Measurements from ENCODE around the gene CCDC86.
"Not testable (repeated sequence)": the region's sequence is repeated elsewhere in the genome, so short reads cannot be mapped to it uniquely, and the experiment has no call there.

Gene CCDC86

DNA sequence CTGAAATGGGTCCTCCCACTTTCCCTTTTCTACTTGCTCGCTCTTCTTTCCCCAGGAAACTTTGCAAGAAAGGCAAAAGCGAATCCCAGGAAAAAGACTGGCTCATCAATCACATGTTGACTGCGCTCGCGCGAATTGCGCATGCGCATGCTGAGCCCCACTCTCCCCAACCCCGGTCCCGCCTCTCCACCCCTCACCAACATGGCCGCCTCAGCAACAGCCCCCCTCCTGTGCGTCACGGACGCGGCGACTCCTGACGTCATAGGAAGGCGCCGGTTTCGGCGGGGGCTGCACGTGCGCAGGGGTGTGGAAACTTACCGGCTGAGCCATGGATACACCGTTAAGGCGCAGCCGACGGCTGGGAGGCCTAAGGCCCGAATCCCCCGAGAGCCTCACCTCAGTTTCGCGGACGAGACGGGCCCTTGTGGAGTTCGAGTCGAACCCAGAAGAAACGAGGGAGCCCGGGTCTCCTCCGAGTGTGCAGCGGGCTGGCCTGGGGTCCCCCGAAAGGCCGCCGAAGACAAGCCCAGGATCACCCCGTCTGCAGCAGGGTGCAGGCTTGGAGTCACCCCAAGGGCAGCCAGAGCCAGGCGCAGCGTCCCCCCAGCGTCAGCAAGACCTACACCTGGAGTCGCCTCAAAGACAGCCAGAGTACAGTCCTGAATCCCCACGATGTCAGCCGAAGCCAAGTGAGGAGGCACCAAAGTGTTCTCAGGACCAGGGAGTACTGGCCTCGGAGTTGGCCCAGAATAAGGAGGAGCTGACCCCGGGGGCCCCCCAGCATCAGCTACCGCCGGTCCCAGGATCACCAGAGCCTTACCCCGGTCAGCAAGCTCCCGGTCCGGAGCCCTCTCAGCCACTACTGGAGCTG lies at the start of gene CCDC86:
CCDC86 (plus strand) TSS at position 317 of the 871 bp plus-strand sequence; CDS start at position 329, 12 bp downstream.
- peak; percentile 96 to 98 (median 97) for DNase-seq

DNA sequence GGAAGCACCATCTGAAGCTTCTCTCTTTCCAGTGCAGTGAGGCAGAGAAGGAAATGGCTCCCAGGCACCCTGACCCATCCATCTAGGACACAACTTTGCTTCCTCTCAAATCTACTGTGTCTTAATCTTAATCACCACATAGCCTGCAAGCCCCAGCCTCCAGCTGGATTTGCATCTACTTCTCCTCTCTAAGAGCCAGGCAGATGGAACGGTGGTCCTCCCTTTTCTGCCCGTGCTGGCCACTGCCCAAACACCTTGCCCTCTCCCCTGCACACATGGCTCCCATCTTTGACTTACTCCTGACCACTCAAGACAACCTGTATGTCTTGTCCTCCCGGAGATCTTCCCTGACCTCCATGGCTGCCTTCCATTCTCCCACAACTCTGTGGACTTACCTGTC lies 49.4 kb upstream of the CCDC86 start:
- no peak for DNase-seq

DNA sequence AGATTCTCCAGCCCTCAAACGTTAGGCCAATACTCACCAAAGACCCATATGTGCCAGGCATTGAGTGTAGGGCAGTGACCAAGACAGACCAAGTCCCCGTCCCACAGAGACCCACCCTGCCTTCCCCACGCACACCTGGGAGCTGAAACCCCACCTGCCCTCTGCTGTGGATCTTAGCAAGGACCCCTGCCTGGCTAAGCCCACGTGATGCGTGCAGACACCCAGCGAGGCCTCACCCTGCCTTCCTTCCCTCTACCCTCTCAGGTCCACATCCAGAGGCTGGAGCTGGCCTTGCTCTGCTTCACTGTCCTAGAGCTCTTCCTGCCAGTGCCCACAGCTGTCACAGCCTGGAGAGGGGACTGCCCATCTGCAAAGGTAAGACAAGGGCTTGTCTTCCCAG lies 46.6 kb upstream of the CCDC86 start:
- DNase-seq = no peak

DNA sequence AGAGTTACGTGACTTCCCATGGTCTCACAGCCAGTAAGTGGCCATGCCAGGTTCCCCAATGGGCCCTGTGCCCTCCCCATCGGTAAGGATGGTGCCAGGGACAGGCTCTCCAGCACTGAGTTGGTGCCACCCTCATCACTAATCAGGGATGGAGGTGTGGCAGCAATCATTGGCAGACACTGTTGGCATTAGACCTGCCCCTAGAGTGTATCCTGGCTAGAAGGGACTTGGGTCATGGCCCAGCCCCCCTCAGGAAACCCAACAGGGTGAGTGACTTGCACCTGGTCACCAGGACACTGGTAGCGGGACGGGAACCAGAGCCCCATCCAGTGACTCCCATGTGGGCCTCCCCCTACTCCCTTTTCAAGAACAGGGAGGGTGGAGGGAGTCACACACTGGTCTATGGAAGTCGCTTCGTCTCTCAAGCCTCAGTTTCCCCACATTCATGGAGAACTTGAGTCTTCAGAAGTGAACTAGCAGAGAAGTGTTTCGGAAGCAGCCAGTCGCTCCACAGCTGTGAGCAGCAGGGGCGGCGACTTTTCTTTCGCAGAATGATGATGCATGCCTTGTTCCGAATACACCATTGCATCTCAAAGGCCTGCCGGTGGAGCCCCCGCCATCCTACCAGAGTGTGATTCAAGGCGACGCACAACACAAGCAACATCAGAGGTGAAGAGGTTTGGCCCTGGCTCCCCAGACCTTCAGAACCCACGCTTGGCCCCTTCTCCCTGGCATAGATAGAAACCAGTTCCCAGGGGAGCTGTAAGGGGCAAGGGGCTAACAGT lies 43.9 kb upstream of the CCDC86 start:
- no peak for DNase-seq

DNA sequence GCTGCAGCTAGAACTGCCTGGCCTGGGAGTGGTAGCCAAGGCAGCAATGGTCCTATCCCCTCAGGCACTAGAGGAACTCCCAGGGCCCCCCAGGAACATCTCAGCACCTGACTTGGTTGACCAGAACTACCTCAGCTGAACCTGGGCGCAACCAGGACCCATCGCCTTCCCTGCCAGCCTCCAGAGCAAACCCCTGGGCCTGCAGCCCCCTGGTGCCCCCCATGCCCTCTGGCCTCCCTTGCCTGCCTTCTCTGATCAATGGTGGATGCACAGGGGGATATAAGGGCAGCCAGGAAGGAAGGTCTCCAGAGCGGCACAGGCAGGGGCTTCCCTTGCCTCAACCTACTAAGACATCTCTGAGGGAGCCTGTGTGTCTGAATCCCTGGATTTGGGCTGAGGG lies 43.3 kb upstream of the CCDC86 start:
- DNase-seq = no peak

DNA sequence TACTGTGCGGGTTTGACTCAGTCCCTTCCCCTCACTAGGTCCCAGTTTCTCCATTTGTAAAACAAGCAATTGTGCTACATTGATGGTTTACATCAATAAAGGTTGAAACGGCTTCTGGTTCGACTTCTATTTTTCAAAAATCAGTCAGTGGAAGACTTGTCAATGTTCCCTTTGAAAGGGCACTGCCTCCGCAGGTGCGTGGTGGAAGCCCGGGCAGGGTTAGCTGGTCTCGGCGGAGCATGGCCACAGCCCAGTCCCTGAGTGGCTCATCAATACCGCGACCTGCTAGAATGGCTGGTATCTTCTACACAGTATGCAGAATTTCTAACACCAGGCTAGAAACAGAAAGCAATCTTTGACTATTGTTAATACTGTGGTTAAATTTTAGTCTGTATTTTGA lies 40.7 kb upstream of the CCDC86 start:
- no peak for DNase-seq

DNA sequence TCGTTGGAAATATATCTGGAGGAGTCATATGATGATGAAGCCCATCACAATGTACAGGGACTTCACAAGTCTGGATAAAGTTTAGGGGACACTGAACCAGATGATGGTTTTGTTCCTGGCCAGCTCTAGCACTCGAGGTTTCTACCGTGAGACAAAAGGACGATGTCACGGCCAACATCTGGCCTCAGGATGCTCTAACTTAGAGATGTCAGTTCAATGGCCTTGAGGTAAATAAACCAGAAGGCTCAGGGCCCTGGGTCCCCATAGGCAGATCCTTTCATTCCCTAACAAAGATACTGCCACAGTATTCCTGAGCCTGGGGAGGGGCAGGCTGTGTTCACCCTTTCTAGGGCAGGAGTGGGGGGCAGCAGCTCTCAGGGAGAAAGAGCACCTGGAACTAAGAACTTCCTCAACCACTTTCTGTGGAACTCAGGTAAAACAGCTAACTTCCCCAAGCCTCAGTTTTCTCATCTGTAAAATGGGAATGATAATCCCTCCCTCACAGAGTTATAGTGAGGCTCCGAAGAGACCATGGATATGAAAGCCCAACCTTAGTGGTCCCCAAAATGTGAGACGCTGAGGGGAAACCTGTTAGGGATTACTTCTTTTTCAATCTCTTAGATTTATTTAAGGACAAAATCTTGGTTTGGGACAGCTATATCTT lies 38.5 kb upstream of the CCDC86 start:
- DNase-seq = no peak

- no peak for DNase-seq
Observed at GRCh38 chr11:60809249-60809648, 32.7 kb upstream of the CCDC86 start.

DNA sequence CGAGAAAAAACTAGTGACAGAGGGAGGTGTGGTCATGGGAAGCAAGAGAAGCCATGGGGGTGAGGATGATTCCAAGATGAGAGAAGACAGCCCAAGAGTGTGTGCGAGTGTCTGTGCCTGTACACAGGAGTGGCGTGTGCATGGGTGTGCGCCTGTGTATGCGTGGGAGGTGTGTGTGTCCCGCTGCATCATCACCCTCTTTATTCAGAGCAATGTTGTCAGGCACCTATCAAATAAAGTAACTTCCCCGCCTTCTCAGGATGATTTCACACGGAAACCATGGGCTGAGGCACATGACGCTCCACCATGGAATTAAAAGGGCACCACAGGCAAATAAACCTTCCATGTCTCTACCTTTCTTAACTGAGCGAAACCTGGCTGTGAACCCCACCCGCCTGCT lies 32.2 kb upstream of the CCDC86 start:
- DNase-seq = no peak

- no peak for DNase-seq
Observed at GRCh38 chr11:60810151-60810550, 31.8 kb upstream of the CCDC86 start.

GRCh38 chr11:60810569-60810968 lies 31.3 kb upstream of the CCDC86 start:
- peak in 1 of 3 donors; percentile 18 for DNase-seq

GRCh38 chr11:60813324-60813723 lies 28.6 kb upstream of the CCDC86 start:
- peak; percentile 23 to 50 (median 39) for DNase-seq

DNA sequence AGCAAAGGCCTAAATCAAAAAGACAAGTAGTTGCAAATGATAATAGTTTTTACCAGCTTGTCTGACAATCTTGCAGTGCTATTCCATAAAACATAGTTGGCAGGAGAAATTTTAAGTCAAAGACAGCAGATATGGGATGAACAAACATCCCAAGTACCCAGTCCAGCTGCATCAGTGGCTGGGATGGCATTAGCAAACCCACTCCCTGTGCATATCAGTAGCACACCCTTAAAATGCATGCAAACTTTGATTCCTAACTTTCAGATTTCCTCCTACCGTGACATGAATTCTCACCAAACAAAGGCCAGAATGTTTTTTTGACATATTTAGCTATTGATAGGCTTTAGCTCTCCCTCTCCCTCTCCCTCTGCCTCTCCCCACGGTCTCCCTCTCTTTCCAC lies 27.8 kb upstream of the CCDC86 start:
- DNase-seq = no peak

DNA sequence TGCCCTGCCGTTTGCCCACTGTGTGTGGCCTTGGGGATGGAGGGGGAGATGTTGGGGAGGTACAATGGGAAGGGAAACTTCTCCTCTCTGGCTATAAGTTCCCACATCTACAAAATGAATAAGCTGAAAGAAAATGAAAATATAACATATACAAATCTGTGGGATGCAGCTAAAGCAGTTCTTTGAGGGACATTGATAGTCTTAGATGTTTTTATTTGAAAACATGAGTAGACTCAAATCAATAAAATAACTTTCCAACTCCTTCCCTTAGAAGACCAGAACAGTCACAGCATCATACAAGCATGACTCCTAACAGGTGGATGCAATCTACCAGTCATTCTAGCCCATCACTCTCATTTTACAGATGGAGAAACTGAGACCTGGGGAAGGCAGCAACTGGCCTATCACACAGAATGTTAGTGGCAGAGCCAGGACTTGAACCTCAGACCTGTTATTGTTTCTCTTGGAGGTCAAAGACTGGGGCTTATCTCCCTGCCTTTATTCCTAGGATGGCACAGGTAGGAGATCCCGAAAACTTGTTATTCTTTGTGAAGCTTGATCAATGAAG lies 25.2 kb upstream of the CCDC86 start:
- DNase-seq = no peak

DNA sequence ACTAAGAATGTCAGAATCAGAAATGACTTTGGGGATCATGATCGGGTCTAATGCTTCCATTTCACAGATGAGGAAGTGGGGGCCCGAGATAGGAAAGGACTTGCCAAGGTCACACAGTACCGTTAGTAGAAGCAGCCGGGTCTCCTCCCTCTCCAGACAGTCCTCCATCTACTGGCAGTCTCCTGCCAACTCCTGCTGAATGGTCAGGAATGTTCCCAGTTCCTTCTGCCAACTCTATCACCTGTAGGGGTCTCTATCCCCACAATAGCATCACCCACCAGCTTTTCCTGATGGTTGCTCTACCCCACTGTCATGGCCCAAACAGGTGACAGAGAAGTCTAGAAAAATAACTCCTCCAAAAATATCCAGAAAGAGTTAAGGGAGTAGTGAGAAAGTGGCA lies 23.9 kb upstream of the CCDC86 start:
- DNase-seq = no peak

GRCh38 chr11:60821827-60822599 lies 19.9 kb upstream of the CCDC86 start:
- DNase-seq = no peak

- DNase-seq = not testable (repeated sequence)
Observed at GRCh38 chr11:60823745-60824306, 18.1 kb upstream of the CCDC86 start.

DNA sequence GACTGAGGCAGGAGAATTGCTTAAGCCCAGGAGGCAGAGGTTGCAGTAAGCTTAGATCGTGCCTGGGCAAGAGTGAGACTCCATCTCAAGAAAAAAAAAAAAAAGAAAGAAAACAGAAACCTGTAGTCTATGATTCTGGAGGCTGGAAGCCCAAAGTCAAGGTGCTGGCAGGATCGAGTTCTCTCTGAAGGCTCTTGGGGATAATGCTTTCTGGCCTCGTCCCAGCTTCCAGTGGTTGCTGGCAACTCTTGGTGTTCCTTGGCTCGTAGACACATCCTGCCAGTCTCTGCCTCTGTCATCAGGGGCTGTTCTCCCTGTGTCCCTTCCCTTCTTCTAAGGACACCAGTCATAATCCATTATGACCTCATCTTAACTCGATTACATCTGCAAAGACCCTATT lies 16.8 kb upstream of the CCDC86 start:
- DNase-seq = no peak

DNA sequence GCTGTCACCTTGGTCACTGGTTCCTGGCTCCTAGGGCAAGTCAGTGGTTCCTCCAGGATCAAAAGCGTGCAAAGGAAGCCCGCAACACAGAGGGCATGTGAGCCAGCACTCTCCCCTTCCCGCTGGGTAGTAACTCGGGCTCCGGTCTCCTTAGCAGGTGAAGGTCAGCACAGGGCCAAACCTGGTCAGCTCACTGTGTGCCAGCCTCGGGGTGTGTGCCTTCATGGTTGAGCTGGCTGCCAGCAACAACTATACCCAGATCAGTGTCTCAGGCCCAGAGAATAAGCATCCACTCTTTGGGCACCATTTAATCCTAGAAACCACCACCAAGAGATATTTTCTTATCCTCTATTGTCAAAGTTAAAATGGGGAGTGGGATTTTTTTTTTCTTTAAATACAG lies 16.1 kb upstream of the CCDC86 start:
- no peak for DNase-seq

DNA sequence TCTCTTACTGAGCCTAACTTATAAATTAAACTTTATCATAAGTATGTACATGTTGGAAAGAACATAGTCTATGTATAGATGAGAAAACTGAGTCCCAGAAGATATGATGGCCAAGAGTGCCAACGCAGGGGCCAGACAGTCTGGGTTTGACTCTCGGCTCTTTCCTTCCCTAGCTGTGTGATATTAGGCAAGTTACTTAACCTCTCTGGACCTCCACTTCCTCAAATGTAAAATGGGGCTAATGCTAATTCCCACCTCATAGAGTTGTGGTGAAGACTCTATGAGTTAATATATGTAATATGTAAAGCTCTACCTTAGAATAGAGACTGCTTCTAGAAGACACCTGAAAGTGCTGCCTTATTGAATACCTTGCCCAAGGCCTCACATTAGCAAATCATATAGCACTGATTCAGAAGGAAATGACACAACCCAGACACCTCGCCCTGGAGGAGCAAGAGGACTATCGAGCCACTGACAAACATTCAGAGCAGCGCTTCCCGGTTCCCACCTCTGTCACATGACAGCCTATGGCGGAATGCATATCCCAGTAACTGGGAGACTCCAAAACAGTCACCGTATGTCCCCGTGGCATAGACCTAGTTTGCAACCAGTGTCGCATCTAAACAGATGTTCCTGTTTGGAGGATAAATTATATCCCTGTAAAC lies 11.3 kb upstream of the CCDC86 start:
- no peak for DNase-seq

- peak; percentile 89 to 90 (median 89) for DNase-seq
Observed at GRCh38 chr11:60831143-60831500, 10.8 kb upstream of the CCDC86 start.
